Forelimb muscle (tissue), 1 donor: ENCODE data around the gene ACOX1. TPM values are rescaled to one million over a fixed set of nuclear protein-coding genes. Genes with fewer than 3 reads are reported as not detected.

ENCODE experiments used
- DNase-seq: peaks from one replicate; pipeline ENCODE4 v3.0.0-alpha.2; 2013; ENCODE audit warnings: low read depth
- polyA plus RNA-seq: library from polyadenylated mRNA; unstranded; fragments of 120-200 nt; gene quantifications from one replicate; pipeline ENCODE4 v1.2.1, GENCODE V29; 2013; ENCODE audit not compliant: insufficient read length

ACOX1 gene
- polyA plus RNA-seq, 1 donor, result 18.9 TPM

GRCh38 chr17:75892556-75893224 is 86.3 kb downstream of the ACOX1 start:
- DNase-seq, result no peak

DNA sequence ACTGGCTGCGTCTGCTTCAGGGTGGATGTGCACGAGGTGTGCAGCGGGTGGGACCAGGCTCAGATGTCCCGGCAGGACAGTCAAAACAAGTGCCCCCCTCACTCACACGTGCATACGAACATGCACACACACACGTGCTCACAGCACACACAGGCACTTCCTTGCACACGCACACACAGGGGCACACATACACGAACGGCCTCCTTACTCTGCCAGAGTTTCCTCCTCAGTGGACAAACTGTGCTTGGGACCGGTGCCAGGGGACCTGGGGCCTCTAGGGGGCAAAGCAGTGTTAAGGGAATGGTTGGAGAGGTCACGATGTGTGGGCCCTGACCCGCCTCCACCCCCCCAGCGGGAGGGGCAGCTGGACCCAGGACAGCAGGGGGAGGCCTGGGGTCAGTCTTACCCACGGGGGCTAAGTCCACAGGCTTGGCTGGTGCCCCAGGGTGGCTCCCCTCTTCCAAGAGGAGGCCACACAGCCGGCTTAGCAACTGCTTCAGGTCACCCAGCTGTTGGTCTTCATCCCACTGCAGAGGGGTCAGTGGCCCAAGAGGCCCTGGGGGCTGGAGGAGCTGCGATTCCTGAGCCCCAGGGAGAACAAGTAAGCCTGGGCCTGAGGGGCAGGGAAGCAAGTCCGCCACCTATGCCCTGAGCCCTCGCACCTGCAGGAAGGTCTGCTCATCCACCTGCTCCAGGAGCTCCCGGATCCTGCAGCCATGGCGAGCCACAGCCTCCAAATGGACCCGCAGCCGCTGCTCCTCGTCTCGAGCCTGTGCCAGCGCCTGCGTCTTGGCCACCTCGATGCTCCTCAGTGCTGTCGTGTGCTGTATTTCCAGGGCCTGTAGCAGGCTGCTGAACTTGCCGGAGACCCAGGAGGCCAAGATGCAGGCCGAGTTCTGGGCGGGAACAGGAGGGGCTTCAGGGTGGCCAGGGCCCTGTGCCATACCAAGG is 87.1 kb downstream of the ACOX1 start:
- DNase-seq, result no peak

Other genes with a start within 250 kb of the ACOX1 start
- 24.8 TPM for gene GALK1, start 214.0 kb downstream of the ACOX1 start, polyA plus RNA-seq
- 21.9 TPM for gene UNK, start 194.4 kb downstream of the ACOX1 start, polyA plus RNA-seq
- gene UNC13D, start 134.8 kb downstream of the ACOX1 start, polyA plus RNA-seq, result 3.7 TPM
- gene WBP2, start 123.8 kb downstream of the ACOX1 start, polyA plus RNA-seq, result 51.9 TPM
- 19.3 TPM for gene TRIM47, start 100.6 kb downstream of the ACOX1 start, polyA plus RNA-seq
- 16.4 TPM for gene TRIM65, start 82.2 kb downstream of the ACOX1 start, polyA plus RNA-seq
- gene MRPL38, start 74.3 kb downstream of the ACOX1 start, polyA plus RNA-seq, result 73.6 TPM
- 7.9 TPM for gene FBF1, start 38.1 kb downstream of the ACOX1 start, polyA plus RNA-seq
- gene TEN1, start 74 bp upstream of the ACOX1 start, polyA plus RNA-seq, result 9.9 TPM
- 4.6 TPM for gene CDK3, start 21.7 kb upstream of the ACOX1 start, polyA plus RNA-seq
- 0.20 TPM for gene EVPL, start 48.1 kb upstream of the ACOX1 start, polyA plus RNA-seq
- 82.4 TPM for gene SRP68, start 93.4 kb upstream of the ACOX1 start, polyA plus RNA-seq
- not detected for gene GALR2, start 95.6 kb upstream of the ACOX1 start, polyA plus RNA-seq
- 7.2 TPM for gene ZACN, start 100.0 kb upstream of the ACOX1 start, polyA plus RNA-seq
- gene EXOC7, start 124.6 kb upstream of the ACOX1 start, polyA plus RNA-seq, result 78.3 TPM
- gene FOXJ1, start 162.1 kb upstream of the ACOX1 start, polyA plus RNA-seq, result 0.05 TPM